Body of pancreas (tissue), 4 donors: Measurements from ENCODE around the gene CAMTA1. TPM values are rescaled to one million over a fixed set of nuclear protein-coding genes. Genes with fewer than 3 reads are reported as not detected.

Experiments used
- ATAC-seq: fragments of 150-250 bp; one replicate; pipeline ENCODE4 v1.9.1; 2016
- DNase-seq, 4 donors: peaks; one replicate each; pipeline ENCODE4 v3.0.0-alpha.2; 2019
- H3K27ac ChIP-seq, 4 donors: fragments of 200-600 bp; sonication (generic); 1 replicate in 3 of 4; 2 replicates in 1 of 4; pipeline versions ENCODE4 v1.5.1 to v1.6.1; 2016 to 2019; ENCODE audit warnings: mild to moderate bottlenecking in 1 of 4, mixed read lengths in 1 of 4, moderate library complexity in 1 of 4
- H3K27me3 ChIP-seq, 2 donors: fragments of 200-600 bp; sonication (generic); one replicate each; pipeline ENCODE4 v1.6.0; 2016; ENCODE audit warnings: mild to moderate bottlenecking in 1 of 2
- H3K36me3 ChIP-seq, 2 donors: fragments of 200-600 bp; sonication (generic); replicated peaks in 1 of 2; 2 replicates each; pipeline ENCODE4 v1.5.1; 2016; ENCODE audit warnings: low read depth in 2 of 2; ENCODE audit not compliant: insufficient read depth in 1 of 2
- H3K4me1 ChIP-seq: fragments of 200-600 bp; sonication (generic); one replicate; pipeline ENCODE4 v1.6.0; 2016
- H3K4me3 ChIP-seq, 2 donors: fragments of 200-600 bp; sonication (generic); 1 replicate in 1 of 2; 2 replicates in 1 of 2; pipeline ENCODE4 v1.5.1; 2016 to 2019
- H3K9me3 ChIP-seq, 3 donors: fragments of 200-600 bp; sonication (generic); 1 replicate in 2 of 3; 2 replicates in 1 of 3; pipeline ENCODE4 v1.5.1; 2016
- CTCF ChIP-seq, 7 experiments: fragments of 450-650 bp in 4 of 7; fragments of 200-600 bp in 3 of 7; sonication (generic) in 3 of 7; IDR thresholded peaks; one replicate each; pipeline ENCODE4 v1.5.1; 2016 to 2019; ENCODE audit warnings: antibody characterized with exemption in 7 of 7
- POLR2A ChIP-seq, 3 donors: fragments of 450-650 bp; IDR thresholded peaks; one replicate each; pipeline ENCODE4 v1.6.1; 2016; ENCODE audit warnings: antibody characterized with exemption in 3 of 3, mild to moderate bottlenecking in 2 of 3
- WGBS, 2 donors: methylation state at CpG; one replicate each; pipeline ENCODE4 v1.1.5; 2017; 5-methylcytosine and 5-hydroxymethylcytosine counted together
- intact Hi-C: fragments of 100-400 bp; cut with DNase I; formaldehyde crosslinking; loops from one replicate; pipeline ENCODE4 v1.15.1; 2023
- total RNA-seq, 2 donors: library from RNA; depleted of rRNA; stranded (reverse); fragments of >200 nt; gene quantifications; one replicate each; pipeline ENCODE4 v1.1.0, GENCODE V29; 2016

Gene CAMTA1
- total RNA-seq, 2 donors from 2014 or later = 36.3 to 59.7 TPM

GRCh38 chr1:7298749-7299151 is 513.5 kb downstream of the CAMTA1 start:
- 50 to 59% methylated on average over 4 of the region's 4 CpGs for WGBS, 2 donors

GRCh38 chr1:7299329-7299799 is 514.1 kb downstream of the CAMTA1 start:
- H3K36me3 ChIP-seq = no peaks in the 10 kb centered on the region
- H3K4me1 ChIP-seq = no peaks in the 10 kb centered on the region
- TF ChIP-seq CTCF (IDR thresholded peaks at IDR 0.05) (no peak), POLR2A (IDR thresholded peaks at IDR 0.05) (no peak)
- intact Hi-C loops = no loop called here
- DNase-seq (peak; percentile 16 to 52 (median 34)), ATAC-seq (peak; percentile 58)
- no peak overlapping the region for H3K27ac ChIP-seq
- H3K9me3 ChIP-seq = no peaks in the 10 kb centered on the region
- 34 to 53% methylated on average over 8 of the region's 8 CpGs for WGBS, 2 donors
- no peaks in the 10 kb centered on the region for H3K27me3 ChIP-seq
- H3K4me3 ChIP-seq = no peak overlapping the region

More at GRCh38 chr1:7298749-7299151, 513.5 kb downstream of the CAMTA1 start:
- Histone ChIP-seq H3K27ac (no peak overlapping the region), H3K4me3 (no peak overlapping the region), H3K9me3 (no peaks in the 10 kb centered on the region), H3K4me1 (no peaks in the 10 kb centered on the region), H3K27me3 (no peaks in the 10 kb centered on the region), H3K36me3 (no peaks in the 10 kb centered on the region)
- DNase-seq = no peak
- TF ChIP-seq CTCF (IDR thresholded peaks at IDR 0.05) = no peak
- TF ChIP-seq POLR2A (IDR thresholded peaks at IDR 0.05) = no peak
- intact Hi-C loops = no loop called here
- no peak for ATAC-seq

- Histone ChIP-seq H3K9me3 (no peaks in the 10 kb centered on the region), H3K4me1 (no peaks in the 10 kb centered on the region), H3K4me3 (no peak overlapping the region), H3K27me3 (no peaks in the 10 kb centered on the region), H3K27ac (no peak overlapping the region), H3K36me3 (no peaks in the 10 kb centered on the region)
- ATAC-seq = no peak
- no peak for TF ChIP-seq POLR2A (IDR thresholded peaks at IDR 0.05)
- no peak for TF ChIP-seq CTCF (IDR thresholded peaks at IDR 0.05)
- 77 to 84% methylated on average over 2 of the region's 2 CpGs for WGBS, 2 donors
- intact Hi-C loops = no loop called here
- DNase-seq = no peak
Observed at GRCh38 chr1:7299994-7300393, 514.7 kb downstream of the CAMTA1 start.

GRCh38 chr1:7300893-7301663 is 515.8 kb downstream of the CAMTA1 start:
- intact Hi-C loops = no loop called here
- H3K4me1 ChIP-seq = no peaks in the 10 kb centered on the region
- TF ChIP-seq POLR2A (IDR thresholded peaks at IDR 0.05) (no peak), CTCF (IDR thresholded peaks at IDR 0.05) (no peak)
- H3K27ac ChIP-seq = no peak overlapping the region
- H3K27me3 ChIP-seq = no peaks in the 10 kb centered on the region
- DNase-seq (no peak), ATAC-seq (no peak)
- no peaks in the 10 kb centered on the region for H3K36me3 ChIP-seq
- H3K9me3 ChIP-seq = no peaks in the 10 kb centered on the region
- 67 to 74% methylated on average over 10 of the region's 10 CpGs for WGBS, 2 donors
- H3K4me3 ChIP-seq = no peak overlapping the region

- intact Hi-C loops = no loop called here
- TF ChIP-seq POLR2A (IDR thresholded peaks at IDR 0.05) (no peak), CTCF (IDR thresholded peaks at IDR 0.05) (no peak)
- no peaks in the 10 kb centered on the region for H3K4me1 ChIP-seq
- H3K4me3 ChIP-seq = no peak overlapping the region
- 62 to 76% methylated on average over 5 to 7 of the region's 7 CpGs for WGBS, 2 donors
- no peak overlapping the region for H3K27ac ChIP-seq
- no peaks in the 10 kb centered on the region for H3K27me3 ChIP-seq
- DNase-seq (no peak), ATAC-seq (no peak)
- no peaks in the 10 kb centered on the region for H3K9me3 ChIP-seq
- no peaks in the 10 kb centered on the region for H3K36me3 ChIP-seq
Observed at GRCh38 chr1:7301664-7301981, 516.4 kb downstream of the CAMTA1 start.
